AG10803 (cell line): ENCODE measurements around the gene H2BK1.

Experiments used
- DNase-seq: peaks from one replicate; pipeline ENCODE4 v3.0.0; 2010; ENCODE audit warnings: low read depth
- H3K4me3 ChIP-seq: 2 replicates; pipeline ENCODE4 v1.5.1; 2011; ENCODE audit warnings: mild to moderate bottlenecking, low read length, control low read depth
- CTCF ChIP-seq: conservative IDR thresholded peaks from 2 replicates; pipeline ENCODE4 v1.5.1; 2011; ENCODE audit warnings: mild to moderate bottlenecking, low read length, control low read depth, inconsistent platforms

Gene H2BK1

GRCh38 chr7:151207315-151207714 is 3.0 kb downstream of the H2BK1 start:
- no peak for DNase-seq
- no peak for TF ChIP-seq CTCF
- no peak overlapping the region for H3K4me3 ChIP-seq

- no peak overlapping the region for H3K4me3 ChIP-seq
- no peak for TF ChIP-seq CTCF
- no peak for DNase-seq
Observed at GRCh38 chr7:151206914-151207313, 3.4 kb downstream of the H2BK1 start.

- no peak overlapping the region for H3K4me3 ChIP-seq
- DNase-seq, result no peak
- no peak for TF ChIP-seq CTCF
Observed at GRCh38 chr7:151205730-151206129, 4.6 kb downstream of the H2BK1 start.

GRCh38 chr7:151204383-151205032 is 5.8 kb downstream of the H2BK1 start:
- no peak overlapping the region for H3K4me3 ChIP-seq
- no peak for DNase-seq
- TF ChIP-seq CTCF, result no peak

- H3K4me3 ChIP-seq, result no peak overlapping the region
- TF ChIP-seq CTCF, result no peak
- DNase-seq, result no peak
Observed at GRCh38 chr7:151202836-151203235, 7.5 kb downstream of the H2BK1 start.

- no peak for TF ChIP-seq CTCF
- DNase-seq, result no peak
- H3K4me3 ChIP-seq, result no peak overlapping the region
Observed at GRCh38 chr7:151201751-151202150, 8.5 kb downstream of the H2BK1 start.

- no peak overlapping the region for H3K4me3 ChIP-seq
- TF ChIP-seq CTCF, result no peak
- no peak for DNase-seq
Observed at GRCh38 chr7:151201344-151201743, 8.9 kb downstream of the H2BK1 start.
